Osteocyte (in vitro differentiated cells): ENCODE measurements around the gene IL31RA. TPM values are rescaled to one million over a fixed set of nuclear protein-coding genes. Genes with fewer than 3 reads are reported as not detected.

Experiments used
- DNase-seq: peaks from one replicate; pipeline ENCODE4 v3.0.0; 2021; ENCODE audit warnings: mixed read lengths; ENCODE audit not compliant: unreplicated experiment; ENCODE audit errors: extremely low spot score
- H3K27ac Mint-ChIP-seq: one replicate; pipeline ENCODE4 v1.8.0; 2021; ENCODE audit warnings: mild to moderate bottlenecking, mixed read lengths; ENCODE audit not compliant: unreplicated experiment
- H3K27me3 Mint-ChIP-seq: one replicate; pipeline ENCODE4 v1.8.0; 2021; ENCODE audit warnings: mixed read lengths; ENCODE audit not compliant: unreplicated experiment
- H3K36me3 Mint-ChIP-seq: one replicate; pipeline ENCODE4 v1.8.0; 2021; ENCODE audit warnings: mixed read lengths; ENCODE audit not compliant: unreplicated experiment
- H3K4me1 Mint-ChIP-seq: one replicate; pipeline ENCODE4 v1.8.0; 2021; ENCODE audit warnings: mixed read lengths; ENCODE audit not compliant: unreplicated experiment
- H3K4me3 Mint-ChIP-seq: one replicate; pipeline ENCODE4 v1.8.0; 2021; ENCODE audit warnings: mild to moderate bottlenecking, moderate library complexity, mixed read lengths; ENCODE audit not compliant: unreplicated experiment
- H3K9me3 Mint-ChIP-seq: one replicate; pipeline ENCODE4 v1.8.0; 2021; ENCODE audit warnings: mixed read lengths; ENCODE audit not compliant: unreplicated experiment
- total RNA-seq: library from RNA; stranded (reverse); gene quantifications from 2 replicates; pipeline ENCODE4 v1.2.1, GENCODE V29; 2021
- TF ChIP-seq, protein P1 (sequence below): fragments of 200-600 bp; sonication (generic); IDR thresholded peaks from 2 replicates; pipeline ENCODE4 v1.5.0; 2021; ENCODE audit warnings: antibody characterized with exemption, mild to moderate bottlenecking, moderate library complexity

Gene IL31RA
- total RNA-seq, 1 donor from 2014 or later, result not detected

DNA sequence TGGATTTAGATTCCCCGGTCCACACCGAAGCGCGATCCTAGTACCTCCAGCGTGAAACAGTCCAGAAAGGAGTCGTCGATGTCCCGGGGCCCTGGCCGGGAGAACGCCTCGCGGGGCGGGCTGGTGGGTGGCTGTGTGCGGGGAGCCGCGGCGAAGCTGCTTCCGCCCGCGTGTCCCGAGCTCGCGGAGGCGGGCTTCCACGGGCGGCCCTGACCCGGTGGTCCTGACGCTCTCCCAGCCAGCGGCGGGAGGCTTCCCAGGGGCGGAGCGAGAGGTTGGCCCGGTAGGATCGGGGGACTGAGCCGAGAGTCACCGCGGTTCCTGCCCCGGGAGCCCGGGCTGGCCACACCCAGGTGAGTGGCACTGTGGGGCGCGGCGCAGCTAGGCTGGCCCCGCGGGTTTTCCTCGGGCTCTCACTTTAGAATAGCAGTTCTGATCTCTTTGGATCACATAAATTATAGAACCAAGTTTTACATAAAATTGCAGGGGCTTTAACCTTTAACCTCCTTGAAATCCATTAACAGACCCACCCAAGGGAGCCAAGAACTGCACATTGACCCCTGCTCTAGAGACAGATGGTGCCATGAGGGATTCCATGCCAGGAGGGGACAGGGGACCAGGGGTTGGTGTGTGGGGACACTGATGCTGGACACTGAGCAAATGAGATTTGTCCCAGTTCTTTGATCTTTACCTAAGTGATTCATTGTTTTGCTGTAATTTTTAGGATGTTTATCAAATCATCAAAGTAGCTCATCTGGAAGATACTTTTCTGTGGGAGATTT lies 29.2 kb upstream of the IL31RA start:
- DNase-seq, result no peak
- TF ChIP-seq, protein P1, sequence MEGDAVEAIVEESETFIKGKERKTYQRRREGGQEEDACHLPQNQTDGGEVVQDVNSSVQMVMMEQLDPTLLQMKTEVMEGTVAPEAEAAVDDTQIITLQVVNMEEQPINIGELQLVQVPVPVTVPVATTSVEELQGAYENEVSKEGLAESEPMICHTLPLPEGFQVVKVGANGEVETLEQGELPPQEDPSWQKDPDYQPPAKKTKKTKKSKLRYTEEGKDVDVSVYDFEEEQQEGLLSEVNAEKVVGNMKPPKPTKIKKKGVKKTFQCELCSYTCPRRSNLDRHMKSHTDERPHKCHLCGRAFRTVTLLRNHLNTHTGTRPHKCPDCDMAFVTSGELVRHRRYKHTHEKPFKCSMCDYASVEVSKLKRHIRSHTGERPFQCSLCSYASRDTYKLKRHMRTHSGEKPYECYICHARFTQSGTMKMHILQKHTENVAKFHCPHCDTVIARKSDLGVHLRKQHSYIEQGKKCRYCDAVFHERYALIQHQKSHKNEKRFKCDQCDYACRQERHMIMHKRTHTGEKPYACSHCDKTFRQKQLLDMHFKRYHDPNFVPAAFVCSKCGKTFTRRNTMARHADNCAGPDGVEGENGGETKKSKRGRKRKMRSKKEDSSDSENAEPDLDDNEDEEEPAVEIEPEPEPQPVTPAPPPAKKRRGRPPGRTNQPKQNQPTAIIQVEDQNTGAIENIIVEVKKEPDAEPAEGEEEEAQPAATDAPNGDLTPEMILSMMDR, result no peak
- peaks cover 1% of the 10 kb centered on the region for H3K4me1 Mint-ChIP-seq
- no peaks in the 10 kb centered on the region for H3K9me3 Mint-ChIP-seq
- H3K27me3 Mint-ChIP-seq, result peaks cover 69% of the 10 kb centered on the region
- no peak overlapping the region for H3K4me3 Mint-ChIP-seq
- H3K36me3 Mint-ChIP-seq, result no peaks in the 10 kb centered on the region
- no peak overlapping the region for H3K27ac Mint-ChIP-seq

DNA sequence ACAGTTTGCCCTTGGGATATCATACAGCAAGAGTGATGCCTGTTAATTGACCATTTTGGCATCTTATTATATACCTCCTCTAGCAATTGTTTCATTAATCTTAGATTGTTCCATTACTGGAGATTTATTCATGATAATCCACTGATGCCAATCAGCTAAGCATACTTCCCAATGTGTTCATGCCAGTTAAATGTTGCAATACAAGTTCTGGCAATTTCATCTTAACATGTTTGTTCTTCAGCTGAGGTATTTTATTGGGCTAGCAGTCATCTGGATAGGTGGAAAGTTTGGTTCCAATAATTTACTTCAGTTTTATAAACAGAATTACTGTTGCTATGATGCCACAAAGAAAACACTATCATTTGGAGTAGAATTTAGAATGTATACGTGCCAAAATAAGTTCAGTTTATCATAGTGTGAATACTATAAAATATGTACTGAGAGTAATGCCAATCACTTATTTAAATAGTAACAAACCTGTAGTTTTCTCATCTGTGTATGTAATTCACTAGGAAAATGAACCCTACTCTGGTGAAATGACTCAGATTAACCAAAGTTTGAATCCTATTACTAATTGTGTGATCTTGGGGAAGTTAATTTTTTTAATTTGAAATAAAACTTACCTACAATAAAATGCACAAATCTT lies 27.9 kb upstream of the IL31RA start:
- no peaks in the 10 kb centered on the region for H3K9me3 Mint-ChIP-seq
- no peak overlapping the region for H3K4me3 Mint-ChIP-seq
- TF ChIP-seq, protein P1, result no peak
- no peaks in the 10 kb centered on the region for H3K36me3 Mint-ChIP-seq
- H3K27me3 Mint-ChIP-seq, result peaks cover 68% of the 10 kb centered on the region
- no peak overlapping the region for H3K27ac Mint-ChIP-seq
- no peaks in the 10 kb centered on the region for H3K4me1 Mint-ChIP-seq
- DNase-seq, result no peak

DNA sequence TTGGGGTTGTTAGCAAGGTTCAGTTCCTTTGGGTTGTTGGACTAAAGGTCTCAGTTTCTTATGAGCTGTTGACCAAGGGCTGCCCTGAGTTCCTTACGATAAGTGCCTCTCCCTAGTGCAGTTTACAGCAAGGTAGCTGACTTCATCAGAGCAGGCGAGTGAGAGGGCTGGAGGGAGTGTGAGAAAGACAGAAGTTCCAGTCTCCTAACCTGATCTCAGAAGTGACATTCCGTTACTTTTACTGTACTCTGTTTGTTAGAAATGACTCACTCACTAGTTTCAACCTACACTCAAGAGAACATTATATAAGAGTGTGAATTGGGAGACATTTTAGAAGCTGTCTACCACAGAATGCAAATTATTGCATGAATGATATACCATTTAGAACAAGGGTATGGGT lies 21.2 kb upstream of the IL31RA start:
- no peak for DNase-seq
- Mint-ChIP-seq H3K4me1 (no peaks in the 10 kb centered on the region), H3K9me3 (no peaks in the 10 kb centered on the region), H3K4me3 (no peak overlapping the region), H3K27ac (no peak overlapping the region), H3K36me3 (no peaks in the 10 kb centered on the region), H3K27me3 (peaks cover 12% of the 10 kb centered on the region)
- TF ChIP-seq, protein P1, result no peak

DNA sequence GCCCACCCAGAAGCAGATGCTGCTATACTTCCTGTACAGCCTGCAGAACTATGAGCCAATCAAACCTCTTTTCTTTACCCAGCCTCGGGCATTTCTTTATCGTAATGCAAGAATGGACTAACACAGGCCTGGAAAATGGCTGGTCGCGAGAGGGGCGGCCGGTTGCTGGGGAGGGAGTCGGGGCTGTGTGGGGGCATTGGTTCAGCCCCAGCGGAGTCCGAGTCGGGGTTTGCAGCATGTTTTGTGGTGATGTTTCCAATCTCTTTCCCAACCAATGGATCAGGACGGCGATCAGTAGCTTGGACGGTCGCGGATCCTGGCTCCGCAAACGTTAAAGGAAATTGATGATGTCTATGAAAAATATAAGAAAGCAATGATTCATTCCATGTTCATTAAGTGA lies 18.7 kb upstream of the IL31RA start:
- TF ChIP-seq, protein P1, result no peak
- Mint-ChIP-seq H3K4me3 (no peak overlapping the region), H3K36me3 (no peaks in the 10 kb centered on the region), H3K27ac (no peak overlapping the region), H3K4me1 (no peaks in the 10 kb centered on the region), H3K27me3 (peaks cover 1% of the 10 kb centered on the region), H3K9me3 (no peaks in the 10 kb centered on the region)
- no peak for DNase-seq

DNA sequence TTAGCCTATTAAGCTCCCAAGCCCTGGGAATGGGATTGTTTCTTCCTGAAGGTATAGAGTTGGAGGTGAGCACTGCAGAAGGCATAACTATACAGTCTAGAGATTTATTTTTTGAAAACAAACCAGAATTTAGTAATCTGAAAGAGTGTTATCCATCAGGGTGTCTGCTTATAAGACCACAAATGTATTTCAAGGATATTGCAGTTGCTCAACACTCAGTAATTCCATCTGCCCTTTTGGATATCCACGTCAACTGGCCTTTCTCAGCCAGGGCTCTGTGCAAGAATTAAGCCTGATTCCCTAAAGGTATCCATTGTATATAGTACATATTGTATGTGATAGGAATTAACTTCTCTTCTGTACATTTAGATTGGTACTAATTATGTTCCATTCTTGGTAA lies 15.0 kb upstream of the IL31RA start:
- H3K27ac Mint-ChIP-seq, result no peak overlapping the region
- TF ChIP-seq, protein P1, result no peak
- no peak overlapping the region for H3K4me3 Mint-ChIP-seq
- H3K36me3 Mint-ChIP-seq, result no peaks in the 10 kb centered on the region
- no peak for DNase-seq
- H3K9me3 Mint-ChIP-seq, result no peaks in the 10 kb centered on the region
- peaks cover 8% of the 10 kb centered on the region for H3K27me3 Mint-ChIP-seq
- no peaks in the 10 kb centered on the region for H3K4me1 Mint-ChIP-seq
